GM12892 (cell line): ENCODE results near the gene F8.

Experiments used
- POLR2A ChIP-seq: IDR thresholded peaks from 2 replicates; pipeline ENCODE4 v1.6.1; 2011; ENCODE audit warnings: low read depth, low read length, control low read depth
- POLR2AphosphoS5 ChIP-seq: IDR thresholded peaks from 2 replicates; pipeline ENCODE4 v1.6.1; 2011; ENCODE audit warnings: low read depth, low read length, control low read depth
- TAF1 ChIP-seq: IDR thresholded peaks from 2 replicates; pipeline ENCODE4 v1.6.1; 2011; ENCODE audit warnings: low read depth, mild to moderate bottlenecking, control low read depth, low read length, borderline replicate concordance

GRCh38 chrX:154961947-154962346, 60.6 kb downstream of the F8 start:
- TF ChIP-seq POLR2A = no peak
- no peak for TF ChIP-seq TAF1
- no peak for TF ChIP-seq POLR2AphosphoS5
